Heart right ventricle (tissue), 16 donors: ENCODE results near the gene DKC1. TPM values are rescaled to one million over a fixed set of nuclear protein-coding genes. Genes with fewer than 3 reads are reported as not detected.
"Not testable (repeated sequence)": the region's sequence is repeated elsewhere in the genome, so short reads cannot be mapped to it uniquely, and the experiment has no call there.

Experiments
- ATAC-seq, 8 donors: fragments of 200-7000 bp; cut with Tn5 transposase; one replicate each; pipeline ENCODE4 v1.9.1; 2020; ENCODE audit warnings: mild to moderate bottlenecking in 8 of 8, moderate library complexity in 8 of 8, moderate number of reproducible peaks in 1 of 8
- DNase-seq, 2 donors: peaks; one replicate each; pipeline ENCODE4 v3.0.0-alpha.2; 2020
- H3K27ac ChIP-seq, 10 donors: fragments of 200-600 bp; sonication (generic) in 2 of 10; one replicate each; pipeline versions ENCODE4 v1.5.0 to v1.8.0; 2020 to 2022; ENCODE audit warnings: mild to moderate bottlenecking in 3 of 10
- H3K27me3 ChIP-seq, 7 donors: fragments of 200-600 bp; one replicate each; pipeline ENCODE4 v1.8.0; 2021 to 2022; ENCODE audit warnings: mild to moderate bottlenecking in 2 of 7
- H3K36me3 ChIP-seq, 9 donors: fragments of 200-600 bp; sonication (generic) in 1 of 9; one replicate each; pipeline versions ENCODE4 v1.5.0 to v1.8.0; 2020 to 2022; ENCODE audit warnings: mild to moderate bottlenecking in 2 of 9
- H3K4me1 ChIP-seq, 9 donors: fragments of 200-600 bp; sonication (generic) in 1 of 9; one replicate each; pipeline versions ENCODE4 v1.5.0 to v1.8.0; 2020 to 2022; ENCODE audit warnings: mild to moderate bottlenecking in 4 of 9
- H3K4me3 ChIP-seq, 10 donors: fragments of 200-600 bp; sonication (generic) in 2 of 10; one replicate each; pipeline versions ENCODE4 v1.5.0 to v1.8.0; 2020 to 2022; ENCODE audit warnings: mild to moderate bottlenecking in 7 of 10, moderate library complexity in 2 of 10
- H3K9me3 ChIP-seq, 11 donors: fragments of 200-600 bp in 10 of 11; sonication (generic) in 2 of 11; one replicate each; pipeline versions ENCODE4 v1.5.0 to v1.8.0; 2013 to 2022; ENCODE audit warnings: mild to moderate bottlenecking in 2 of 11, control low read depth in 1 of 11, moderate library complexity in 1 of 11
- WGBS, 2 donors: extraction: QIAGEN DNeasy Blood & Tissue Kit; methylation state at CpG; one replicate each; pipeline ENCODE4 v1.1.7; 2013; ENCODE audit warnings: inconsistent platforms in 1 of 2; 5-methylcytosine and 5-hydroxymethylcytosine counted together
- intact Hi-C, 10 donors: fragments of 100-400 bp; cut with DNase I; formaldehyde crosslinking; loops; one replicate each; pipeline versions ENCODE4 v1.11.1 to v1.14.2; 2022
- polyA plus RNA-seq, 2 donors: library from polyadenylated mRNA; stranded (reverse); fragments of 200-250 nt; gene quantifications; one replicate each; pipeline ENCODE4 v1.2.3, GENCODE V29; 2013
- total RNA-seq, 10 donors: library from RNA; stranded (reverse); fragmentation: NEBNext Ultra II Directional in 3 of 10; extraction: Animal tissue kit (Norgen Biotek cat#: 25700) in 3 of 10; gene quantifications; one replicate each; pipeline versions ENCODE4 v1.2.1 to v1.2.4, GENCODE V29; 2021 to 2023
- TF ChIP-seq, protein P1 (sequence below), 9 donors: fragments of 200-600 bp; sonication (generic) in 2 of 9; IDR thresholded peaks; one replicate each; pipeline versions ENCODE4 v1.5.0 to v1.8.0; 2021 to 2022; ENCODE audit warnings: antibody characterized with exemption in 9 of 9, mild to moderate bottlenecking in 5 of 9, moderate library complexity in 1 of 9
- donor health status: Arrhythmogenic right ventricular cardiomyopathy.
- donor health status: ischemic (EF 13 %, LVEDD 7.1; RV severe dilation, severe dysfunction).
- donor health status: healthy with polysubstance abuse.
- donor health status: DM: no; HTN: yes; CAD: no.
- donor health status: DM: no; HTN: no; CAD: no.
- donor health status: ischemic (EF 25% LVEDD 6.9; RV normal size, moderate dysfunction).
- donor health status: ischemic (EF 25% LVEDD 5.7; RV mildly dilated, moderate dysfunction).
- donor health status: healthy.
- donor health status: DM: yes; HTN: yes; CAD: no.
- donor health status: Ischemic cardiomyopathy.
- donor health status: ischemic (EF 35%, LVEDD 5.7; RV mildly dilated, moderate dysfunction).
- donor health status: nonischemic (EF 11% LVEDD 7.7; RV severe dilation, severe dysfunction).
- donor health status: DM: yes; HTN: yes; CAD: no.
- donor health status: PGD.
- donor health status: ischemic (EF 29% LVEDD 5.4; RV normal size, mild dysfunction).
- donor health status: nonischemic (EF 23%, LVEDD 6.1; RV moderate dilation, normal function).

The DKC1 gene
- total and polyA plus RNA-seq, 12 donors: 18.8 to 31.9 (median 26.0) TPM

DNA sequence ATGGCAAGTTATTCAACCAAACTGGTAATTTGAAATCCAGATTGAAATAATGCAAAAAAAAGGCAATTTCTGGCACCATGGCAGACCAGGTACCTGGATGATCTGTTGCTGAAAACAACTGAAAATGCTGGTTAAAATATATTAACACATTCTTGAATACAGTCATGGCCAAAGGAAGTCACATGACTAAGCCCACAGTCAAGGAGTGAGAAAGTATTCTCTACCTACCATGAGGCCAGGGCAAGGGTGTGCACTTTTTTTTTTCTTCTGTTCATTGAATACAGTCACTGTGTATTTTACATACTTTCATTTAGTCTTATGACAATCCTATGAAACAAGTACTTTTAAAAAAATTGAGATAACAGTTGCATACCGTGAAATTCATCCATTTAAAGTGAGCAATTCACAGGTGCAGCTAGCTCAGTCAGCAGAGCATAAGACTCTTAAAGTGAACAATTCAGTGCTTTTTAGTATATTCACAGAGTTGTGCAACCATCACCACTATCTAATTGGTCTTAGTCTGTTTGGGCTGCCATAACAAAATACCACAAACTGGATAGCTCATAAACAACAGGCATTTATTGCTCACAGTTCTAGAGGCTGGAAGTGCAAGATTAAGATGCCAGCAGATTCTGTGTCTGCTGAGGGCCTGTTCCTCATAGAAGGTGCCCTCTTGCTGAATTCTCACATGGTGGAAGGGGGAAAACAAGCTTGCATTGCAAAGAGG, 47.4 kb downstream of the DKC1 start:
- TF ChIP-seq, protein P1, sequence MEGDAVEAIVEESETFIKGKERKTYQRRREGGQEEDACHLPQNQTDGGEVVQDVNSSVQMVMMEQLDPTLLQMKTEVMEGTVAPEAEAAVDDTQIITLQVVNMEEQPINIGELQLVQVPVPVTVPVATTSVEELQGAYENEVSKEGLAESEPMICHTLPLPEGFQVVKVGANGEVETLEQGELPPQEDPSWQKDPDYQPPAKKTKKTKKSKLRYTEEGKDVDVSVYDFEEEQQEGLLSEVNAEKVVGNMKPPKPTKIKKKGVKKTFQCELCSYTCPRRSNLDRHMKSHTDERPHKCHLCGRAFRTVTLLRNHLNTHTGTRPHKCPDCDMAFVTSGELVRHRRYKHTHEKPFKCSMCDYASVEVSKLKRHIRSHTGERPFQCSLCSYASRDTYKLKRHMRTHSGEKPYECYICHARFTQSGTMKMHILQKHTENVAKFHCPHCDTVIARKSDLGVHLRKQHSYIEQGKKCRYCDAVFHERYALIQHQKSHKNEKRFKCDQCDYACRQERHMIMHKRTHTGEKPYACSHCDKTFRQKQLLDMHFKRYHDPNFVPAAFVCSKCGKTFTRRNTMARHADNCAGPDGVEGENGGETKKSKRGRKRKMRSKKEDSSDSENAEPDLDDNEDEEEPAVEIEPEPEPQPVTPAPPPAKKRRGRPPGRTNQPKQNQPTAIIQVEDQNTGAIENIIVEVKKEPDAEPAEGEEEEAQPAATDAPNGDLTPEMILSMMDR (IDR thresholded peaks at IDR 0.05): no peak
- H3K27ac ChIP-seq: no peak overlapping the region
- intact Hi-C loops: no loop called here
- ATAC-seq (no peak), DNase-seq (no peak)
- no peaks in the 10 kb centered on the region for H3K36me3 ChIP-seq
- no peak overlapping the region for H3K4me3 ChIP-seq
- peaks cover 0 to 9% (median 0%) of the 10 kb centered on the region in 7 donors for H3K27me3 ChIP-seq
- 95 to 96% methylated on average over 1 of the region's 1 CpG for WGBS, 2 donors
- H3K4me1 ChIP-seq: peaks cover 0 to 5% (median 0%) of the 10 kb centered on the region in 9 donors
- H3K9me3 ChIP-seq: no peaks in the 10 kb centered on the region

DNA sequence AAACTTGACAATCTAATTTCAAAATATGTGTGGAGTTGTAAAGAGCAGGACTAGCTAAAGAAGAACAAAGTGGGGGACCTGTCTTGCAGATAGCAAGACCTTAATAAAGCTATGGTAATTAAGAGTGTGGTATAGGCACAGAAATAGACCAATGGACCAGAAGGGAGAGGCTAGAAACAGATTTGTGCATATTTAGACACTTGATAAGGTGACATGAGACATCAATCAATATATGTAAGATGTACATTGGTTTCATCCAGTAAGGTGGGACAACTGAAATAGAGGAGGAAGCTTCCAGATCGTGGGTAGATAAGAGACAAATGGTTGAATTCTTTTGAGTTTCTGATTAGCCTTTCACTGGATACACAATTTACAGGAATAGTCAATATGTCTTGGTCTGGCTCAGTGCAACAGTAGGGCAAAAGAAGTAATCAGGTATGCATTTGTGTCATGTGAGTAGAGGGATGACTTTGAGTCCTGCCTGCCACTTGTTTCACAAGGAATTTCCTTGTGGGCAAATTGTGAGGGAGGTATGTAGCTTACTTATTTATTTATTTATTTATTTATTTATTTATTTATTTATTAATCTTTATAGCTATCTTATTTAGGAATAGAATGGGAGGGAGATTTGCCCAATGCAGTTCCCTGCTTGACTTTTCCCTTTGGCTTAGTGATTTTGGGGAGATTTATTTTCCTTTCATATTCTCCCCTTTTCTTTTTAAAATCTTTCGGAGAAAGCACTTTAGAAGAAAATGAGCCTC, 49.9 kb downstream of the DKC1 start:
- Histone ChIP-seq H3K36me3 (no peaks in the 10 kb centered on the region), H3K27ac (no peak overlapping the region), H3K4me1 (no peaks in the 10 kb centered on the region), H3K27me3 (peaks cover 0 to 9% (median 0%) of the 10 kb centered on the region in 7 donors), H3K9me3 (no peaks in the 10 kb centered on the region), H3K4me3 (no peak overlapping the region)
- TF ChIP-seq, protein P1 (IDR thresholded peaks at IDR 0.05): no peak
- 86 to 89% methylated on average over 2 of the region's 2 CpGs for whole genome bisulfite sequencing, 2 donors
- no peak for ATAC-seq
- DNase-seq: no peak
- intact Hi-C loops: no loop called here

DNA sequence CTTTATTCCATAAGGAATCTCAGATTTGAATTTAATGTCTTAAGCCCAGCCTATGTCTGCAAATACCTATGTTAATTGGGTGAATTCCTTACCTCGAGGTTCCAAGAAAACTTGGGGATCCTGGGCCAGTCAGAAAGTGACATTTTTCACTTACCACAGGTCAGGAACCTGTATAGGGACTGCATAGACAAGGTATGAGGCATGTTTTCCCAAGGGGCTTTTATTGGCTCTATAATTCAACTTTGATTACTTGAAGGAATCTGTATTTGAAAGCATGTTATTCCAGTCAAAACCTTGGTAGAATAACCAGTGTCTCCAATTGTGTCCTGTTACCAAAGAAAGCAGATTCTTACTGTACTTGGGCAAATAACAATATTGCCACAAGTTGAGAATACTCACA, 51.1 kb downstream of the DKC1 start:
- H3K9me3 ChIP-seq: peaks cover 0 to 6% (median 0%) of the 10 kb centered on the region in 11 donors
- H3K4me1 ChIP-seq: no peaks in the 10 kb centered on the region
- no peak for ATAC-seq
- TF ChIP-seq, protein P1 (IDR thresholded peaks at IDR 0.05): no peak
- no peak overlapping the region for H3K27ac ChIP-seq
- WGBS, 2 donors: 23 to 42% methylated on average over 1 of the region's 1 CpG
- no peaks in the 10 kb centered on the region for H3K36me3 ChIP-seq
- intact Hi-C loops: no loop called here
- no peak overlapping the region for H3K4me3 ChIP-seq
- DNase-seq: no peak
- peaks cover 0 to 9% (median 0%) of the 10 kb centered on the region in 7 donors for H3K27me3 ChIP-seq

DNA sequence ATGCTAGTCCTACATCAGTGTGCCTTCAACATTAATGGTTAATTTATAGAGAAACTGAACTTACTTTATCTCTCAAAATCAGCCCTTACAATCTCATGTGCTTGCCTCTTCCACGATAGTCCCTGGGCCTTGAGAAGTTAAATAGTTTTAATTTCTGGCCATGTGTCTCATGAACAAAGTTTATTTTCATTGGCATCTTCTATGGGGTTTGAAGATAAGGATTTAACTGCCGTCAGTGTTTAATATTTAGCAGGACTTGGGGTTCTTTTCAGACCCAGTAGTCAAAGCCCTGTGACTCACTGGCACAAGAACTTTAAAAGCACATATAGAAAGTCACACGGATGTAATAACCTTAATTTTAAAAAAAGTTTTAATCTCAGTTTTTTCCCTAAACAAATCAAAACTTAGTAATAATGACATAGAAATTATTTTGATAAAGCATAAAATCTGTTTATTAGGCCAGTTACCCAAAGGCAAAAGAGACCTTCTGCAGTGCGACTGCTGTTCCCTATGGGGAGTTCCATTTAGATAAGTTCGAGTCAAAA, 52.7 kb downstream of the DKC1 start:
- ATAC-seq: no peak
- 61 to 69% methylated on average over 5 of the region's 5 CpGs for WGBS, 2 donors
- TF ChIP-seq, protein P1 (IDR thresholded peaks at IDR 0.05): no peak
- Histone ChIP-seq H3K9me3 (peaks cover 0 to 6% (median 0%) of the 10 kb centered on the region in 11 donors), H3K4me3 (no peak overlapping the region), H3K36me3 (no peaks in the 10 kb centered on the region), H3K4me1 (no peaks in the 10 kb centered on the region), H3K27ac (no peak overlapping the region), H3K27me3 (peaks cover 0 to 9% (median 0%) of the 10 kb centered on the region in 7 donors)
- DNase-seq: no peak
- intact Hi-C loops: no loop called here

DNA sequence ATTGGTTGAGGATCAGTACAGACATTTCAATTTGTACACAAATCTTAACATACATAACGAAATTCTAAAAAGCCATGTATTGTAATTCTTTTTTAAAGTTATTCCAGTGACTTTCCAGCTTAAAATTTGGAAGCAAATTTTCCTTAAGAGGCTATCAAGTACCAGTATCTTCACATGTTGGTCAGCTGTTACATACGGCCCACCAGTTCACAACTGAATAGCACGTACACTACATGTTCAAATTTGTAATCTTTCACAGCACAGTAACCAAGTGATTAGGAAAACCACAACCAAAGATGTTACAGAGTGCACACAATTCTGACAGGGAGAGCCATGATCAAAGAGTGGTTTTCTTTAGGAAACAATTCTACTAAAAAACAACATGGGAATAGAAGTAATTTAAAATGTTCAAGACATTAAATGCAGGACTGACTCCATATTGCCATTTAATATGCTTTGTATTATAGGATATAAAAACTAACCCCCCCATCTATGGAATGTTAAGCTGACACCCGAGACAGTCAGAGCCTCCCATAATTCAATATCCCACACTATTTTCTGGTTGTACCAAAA, 53.7 kb downstream of the DKC1 start:
- 89 to 91% methylated on average over 3 to 4 of the region's 4 CpGs for WGBS, 2 donors
- DNase-seq, H3K4me3 ChIP-seq, H3K27ac ChIP-seq, intact Hi-C loops, H3K4me1 ChIP-seq, H3K27me3 ChIP-seq, H3K36me3 ChIP-seq, H3K9me3 ChIP-seq, ATAC-seq: not testable (repeated sequence)

DNA sequence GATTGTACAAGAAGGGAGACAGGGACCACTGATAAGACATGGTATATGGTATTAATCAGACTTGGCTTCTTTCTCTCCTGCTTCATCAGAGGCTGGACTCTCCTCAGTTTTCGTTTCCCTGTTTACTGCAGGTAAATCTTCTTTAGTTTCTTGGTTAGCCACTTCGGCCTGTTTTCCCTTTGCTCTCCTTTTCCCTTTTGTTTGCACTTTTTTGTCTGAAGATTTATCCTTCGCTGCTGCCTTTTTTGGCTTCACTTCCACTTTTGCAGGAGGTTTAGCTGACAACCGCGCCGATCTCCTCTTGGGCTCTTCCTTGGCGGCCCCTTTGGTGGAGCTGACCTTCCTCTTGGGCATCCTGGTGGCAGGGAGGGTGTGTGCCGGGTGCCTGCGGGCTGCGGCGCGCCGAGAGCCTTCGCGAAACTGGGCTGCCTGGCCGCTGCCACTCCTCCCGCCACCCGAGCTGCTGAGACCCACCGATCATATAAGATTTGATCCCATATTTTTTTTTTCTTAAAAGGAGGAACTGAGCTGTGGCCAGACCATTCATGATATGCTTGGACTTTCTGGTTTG, 54.5 kb downstream of the DKC1 start:
- WGBS, 2 donors: 96 to 99% methylated on average over 13 to 19 of the region's 19 CpGs
- ATAC-seq, H3K4me3 ChIP-seq, H3K9me3 ChIP-seq, intact Hi-C loops, H3K27me3 ChIP-seq, H3K27ac ChIP-seq, H3K36me3 ChIP-seq, DNase-seq, H3K4me1 ChIP-seq: not testable (repeated sequence)
